H1 (cell line): Measurements from ENCODE around the gene LIPC. TPM values are rescaled to one million over a fixed set of nuclear protein-coding genes. Genes with fewer than 3 reads are reported as not detected.

Source experiments
- CTCF ChIA-PET: fragments of 300-600 bp; sonication (Branson Sonifier 250); formaldehyde crosslinking; loops from one replicate; lab custom pipeline; 2021; ENCODE audit not compliant: partially characterized antibody; lab: Charles Lee
- POLR2A ChIA-PET: fragments of 300-600 bp; sonication (Branson Sonifier 250); formaldehyde crosslinking; loops from one replicate; lab custom pipeline; 2021; ENCODE audit warnings: inconsistent platforms; ENCODE audit not compliant: partially characterized antibody; lab: Charles Lee
- DNase-seq, 2 experiments: peaks; one replicate each; pipeline versions ENCODE4 v3.0.0 to v3.0.0-alpha.2; 2010 to 2022; ENCODE audit warnings: low spot score in 2 of 2, low read depth in 1 of 2, mixed read lengths in 1 of 2
- FAIRE-seq: peaks from 2 replicates; lab custom pipeline; 2011; peaks lifted over from hg19 to GRCh38; lab: Jason Lieb, UNC
- H2AFZ ChIP-seq: 2 replicates; pipeline ENCODE4 v1.8.1; 2012; ENCODE audit warnings: low read length, inconsistent platforms
- H2AK5ac ChIP-seq: 2 replicates; pipeline ENCODE4 v1.6.1; 2013; ENCODE audit warnings: low read depth, low read length
- H2BK120ac ChIP-seq: replicated peaks from 2 replicates; pipeline ENCODE3; 2013; ENCODE audit warnings: low read depth, low read length, inconsistent platforms
- H2BK12ac ChIP-seq: 2 replicates; pipeline ENCODE4 v1.6.1; 2013; ENCODE audit warnings: low read depth, low read length
- H2BK15ac ChIP-seq: 2 replicates; pipeline ENCODE4 v1.6.1; 2013; ENCODE audit warnings: low read length
- H2BK20ac ChIP-seq: 2 replicates; pipeline ENCODE4 v1.6.1; 2013; ENCODE audit warnings: low read length
- H2BK5ac ChIP-seq: 2 replicates; pipeline ENCODE4 v1.6.1; 2013; ENCODE audit warnings: low read depth, low read length
- H3K14ac ChIP-seq: 2 replicates; pipeline ENCODE4 v1.6.1; 2013; ENCODE audit warnings: inconsistent platforms; ENCODE audit not compliant: insufficient read length
- H3K18ac ChIP-seq: 2 replicates; pipeline ENCODE4 v1.6.1; 2013; ENCODE audit warnings: low read length; ENCODE audit errors: extremely low read depth
- H3K23ac ChIP-seq: 2 replicates; pipeline ENCODE4 v1.6.1; 2013; ENCODE audit warnings: inconsistent platforms; ENCODE audit not compliant: insufficient read length
- H3K23me2 ChIP-seq: 2 replicates; pipeline ENCODE4 v1.6.1; 2013; ENCODE audit warnings: low read depth, low read length
- H3K27ac ChIP-seq: 2 replicates; pipeline ENCODE4 v1.6.1; 2011; ENCODE audit warnings: low read depth, low read length, inconsistent platforms
- H3K27me3 ChIP-seq, 4 experiments: replicated peaks in 1 of 4; 1 replicate in 1 of 4; 2 replicates in 3 of 4; pipeline versions ENCODE4 v1.6.1 to v1.8.1; 2011 to 2013; ENCODE audit warnings: low read length in 3 of 4, mild to moderate bottlenecking in 3 of 4, inconsistent platforms in 2 of 4, mixed read lengths in 2 of 4, moderate library complexity in 1 of 4; ENCODE audit not compliant: control insufficient read depth in 3 of 4, insufficient read depth in 3 of 4; ENCODE audit errors: extremely low read depth in 1 of 4
- H3K36me3 ChIP-seq, 4 experiments: 2 replicates each; pipeline versions ENCODE4 v1.6.1 to v1.8.1; 2011 to 2013; ENCODE audit warnings: mild to moderate bottlenecking in 4 of 4, low read length in 3 of 4, moderate library complexity in 2 of 4, control low read depth in 1 of 4, inconsistent platforms in 1 of 4; ENCODE audit not compliant: insufficient read depth in 4 of 4, control insufficient read depth in 2 of 4
- H3K4ac ChIP-seq: replicated peaks from 2 replicates; pipeline ENCODE3; 2013; ENCODE audit warnings: low read length, low read depth, mixed read lengths, inconsistent platforms; ENCODE audit not compliant: insufficient read length
- H3K4me1 ChIP-seq, 4 experiments: replicated peaks in 1 of 4; 1 replicate in 1 of 4; 2 replicates in 3 of 4; pipeline versions ENCODE4 v1.6.1 to v1.8.1; 2011 to 2013; ENCODE audit warnings: low read length in 3 of 4, inconsistent platforms in 2 of 4, mixed read lengths in 1 of 4; ENCODE audit not compliant: insufficient read depth in 4 of 4, control insufficient read depth in 3 of 4
- H3K4me2 ChIP-seq, 2 experiments: 2 replicates each; pipeline versions ENCODE4 v1.6.1 to v1.8.1; 2011 to 2013; ENCODE audit warnings: low read depth in 2 of 2, low read length in 2 of 2, control low read depth in 1 of 2, inconsistent platforms in 1 of 2, mild to moderate bottlenecking in 1 of 2; ENCODE audit not compliant: insufficient read depth in 1 of 2
- H3K4me3 ChIP-seq, 4 experiments: fragments of 200-600, 300-600 bp in 1 of 4; sonication (generic), shearing (Covaris generic), sonication (Bioruptor Twin) in 1 of 4; 2 replicates each; pipeline versions ENCODE4 v1.5.1 to v1.8.1; 2011 to 2016; ENCODE audit warnings: low read length in 4 of 4, low read depth in 3 of 4, control low read depth in 2 of 4, inconsistent platforms in 2 of 4, mild to moderate bottlenecking in 2 of 4, mixed read lengths in 1 of 4, moderate library complexity in 1 of 4; ENCODE audit not compliant: insufficient read depth in 2 of 4; ENCODE audit errors: extremely low read depth in 1 of 4
- H3K56ac ChIP-seq: replicated peaks from 2 replicates; pipeline ENCODE3; 2013; ENCODE audit warnings: low read depth, mild to moderate bottlenecking, mixed read lengths, low read length, inconsistent platforms; ENCODE audit not compliant: insufficient read length
- H3K79me1 ChIP-seq: 2 replicates; pipeline ENCODE4 v1.6.1; 2013; ENCODE audit warnings: low read depth, low read length, control low read depth
- H3K79me2 ChIP-seq, 2 experiments: 2 replicates each; pipeline versions ENCODE4 v1.6.1 to v1.8.1; 2012 to 2013; ENCODE audit warnings: low read length in 2 of 2, mild to moderate bottlenecking in 2 of 2, inconsistent platforms in 1 of 2; ENCODE audit not compliant: insufficient read depth in 2 of 2, control insufficient read depth in 1 of 2
- H3K9ac ChIP-seq, 4 experiments: replicated peaks in 1 of 4; 1 replicate in 1 of 4; 2 replicates in 3 of 4; pipeline versions ENCODE4 v1.6.1 to v1.8.1; 2011 to 2013; ENCODE audit warnings: low read depth in 3 of 4, low read length in 3 of 4, control low read depth in 2 of 4, mild to moderate bottlenecking in 2 of 4, moderate library complexity in 2 of 4, inconsistent platforms in 1 of 4; ENCODE audit errors: extremely low read depth in 1 of 4
- H3K9me3 ChIP-seq, 2 experiments: 2 replicates each; pipeline versions ENCODE4 v1.6.1 to v1.8.1; 2012 to 2013; ENCODE audit warnings: mild to moderate bottlenecking in 2 of 2, moderate library complexity in 2 of 2, control low read depth in 1 of 2, inconsistent platforms in 1 of 2, low read depth in 1 of 2, low read length in 1 of 2, mixed read lengths in 1 of 2; ENCODE audit not compliant: insufficient read depth in 2 of 2
- H4K20me1 ChIP-seq, 2 experiments: replicated peaks in 1 of 2; 2 replicates each; pipeline versions ENCODE3 to v1.8.1; 2011 to 2013; ENCODE audit warnings: inconsistent platforms in 2 of 2, low read length in 2 of 2, mild to moderate bottlenecking in 1 of 2; ENCODE audit not compliant: insufficient read depth in 2 of 2, control insufficient read depth in 1 of 2
- H4K5ac ChIP-seq: 2 replicates; pipeline ENCODE4 v1.6.1; 2013; ENCODE audit warnings: low read length, low read depth, mixed read lengths, inconsistent platforms; ENCODE audit not compliant: insufficient read length
- H4K8ac ChIP-seq: 2 replicates; pipeline ENCODE4 v1.8.0; 2013; ENCODE audit warnings: mild to moderate bottlenecking, moderate library complexity, low read length, inconsistent platforms; ENCODE audit not compliant: insufficient read depth; ENCODE audit errors: extremely low read depth
- H4K91ac ChIP-seq: replicated peaks from 2 replicates; pipeline ENCODE3; 2013; ENCODE audit warnings: low read length, mixed read lengths, inconsistent platforms; ENCODE audit not compliant: insufficient read length
- CBX5 ChIP-seq: fragments of 300-800, 300-1000 bp; sonication (generic); IDR thresholded peaks from 2 replicates; pipeline ENCODE4 v1.7.1; 2016; ENCODE audit warnings: antibody characterized with exemption, low read length, low read depth
- GABPA ChIP-seq: IDR thresholded peaks from 2 replicates; pipeline ENCODE4 v1.6.1; 2011; ENCODE audit warnings: mild to moderate bottlenecking, low read length, moderate library complexity, borderline replicate concordance; ENCODE audit not compliant: insufficient read depth
- NANOG ChIP-seq: IDR thresholded peaks from 2 replicates; pipeline ENCODE4 v1.6.1; 2011; ENCODE audit warnings: low read length, low read depth, mild to moderate bottlenecking, inconsistent platforms; ENCODE audit not compliant: insufficient read depth, poor library complexity, severe bottlenecking
- NRF1 ChIP-seq: IDR thresholded peaks from 2 replicates; pipeline ENCODE4 v1.6.1; 2011; ENCODE audit warnings: mild to moderate bottlenecking, low read depth, low read length, improper control_type of control experiment
- RAD21 ChIP-seq, 2 experiments: IDR thresholded peaks in 1 of 2; conservative IDR thresholded peaks in 1 of 2; 2 replicates each; pipeline ENCODE4 v1.6.1; 2011; ENCODE audit warnings: low read depth in 2 of 2, low read length in 2 of 2, improper control_type of control experiment in 1 of 2, inconsistent platforms in 1 of 2, mild to moderate bottlenecking in 1 of 2, moderate library complexity in 1 of 2
- SP1 ChIP-seq: IDR thresholded peaks from 2 replicates; pipeline ENCODE4 v1.6.1; 2011; ENCODE audit warnings: low read depth, low read length
- ZNF274 ChIP-seq: IDR thresholded peaks from 2 replicates; pipeline ENCODE4 v1.7.0; 2012; ENCODE audit warnings: low read length, borderline replicate concordance; ENCODE audit errors: extremely low read depth
- WGBS, 2 experiments: shearing (Covaris generic) in 1 of 2; methylation state at CpG; one replicate each; pipeline versions ENCODE4 v1.1.6 to v1.1.7; 2013 to 2015; ENCODE audit warnings: low lambda C conversion rate in 2 of 2, mixed read lengths in 2 of 2, inconsistent platforms in 1 of 2, low coverage in 1 of 2, missing lambda C conversion rate in 1 of 2; ENCODE audit not compliant: insufficient replicate concordance in 2 of 2, insufficient coverage in 1 of 2, insufficient read length in 1 of 2; ENCODE audit errors: extremely low coverage in 1 of 2, missing lambda C conversion rate in 1 of 2; 5-methylcytosine and 5-hydroxymethylcytosine counted together
- polyA plus RNA-seq, 7 experiments: library from polyadenylated mRNA; depleted of rRNA in 3 of 7; stranded (reverse) in 5 of 7; unstranded in 2 of 7; fragments of >200 nt in 5 of 7; fragments of 200-250 nt in 2 of 7; gene quantifications; 1 replicate in 5 of 7; 2 replicates in 1 of 7; 4 replicates in 1 of 7; pipeline versions ENCODE4 v1.2.1 to v1.2.3, GENCODE V29; 2011 to 2013; ENCODE audit warnings: missing spikeins in 2 of 7, mixed read lengths in 2 of 7
- total RNA-seq: library from RNA; stranded (reverse); fragmentation: NEBNext Ultra II Directional; extraction: Animal tissue kit (Norgen Biotek cat#: 25700); gene quantifications from 2 replicates; pipeline ENCODE4 v1.2.1, GENCODE V29; 2021
- TF ChIP-seq, protein P1 (sequence below): IDR thresholded peaks from 2 replicates; pipeline ENCODE4 v1.6.1; 2011; ENCODE audit warnings: low read depth, mild to moderate bottlenecking, low read length; ENCODE audit not compliant: insufficient read depth
- TF ChIP-seq, protein P2 (sequence below), 3 experiments: IDR thresholded peaks; 1 replicate in 2 of 3; 2 replicates in 1 of 3; pipeline versions ENCODE4 v1.5.1 to v1.6.1; 2011; ENCODE audit warnings: low read length in 3 of 3, mild to moderate bottlenecking in 3 of 3, inconsistent platforms in 2 of 3, low read depth in 1 of 3, moderate library complexity in 1 of 3; ENCODE audit not compliant: insufficient read depth in 1 of 3; ENCODE audit errors: control extremely low read depth in 1 of 3

LIPC gene
- total and polyA plus RNA-seq, 2 of the 8 experiments (the other 6 are each of a cell fraction or from before 2014, with no cell fraction given) = not detected

DNA sequence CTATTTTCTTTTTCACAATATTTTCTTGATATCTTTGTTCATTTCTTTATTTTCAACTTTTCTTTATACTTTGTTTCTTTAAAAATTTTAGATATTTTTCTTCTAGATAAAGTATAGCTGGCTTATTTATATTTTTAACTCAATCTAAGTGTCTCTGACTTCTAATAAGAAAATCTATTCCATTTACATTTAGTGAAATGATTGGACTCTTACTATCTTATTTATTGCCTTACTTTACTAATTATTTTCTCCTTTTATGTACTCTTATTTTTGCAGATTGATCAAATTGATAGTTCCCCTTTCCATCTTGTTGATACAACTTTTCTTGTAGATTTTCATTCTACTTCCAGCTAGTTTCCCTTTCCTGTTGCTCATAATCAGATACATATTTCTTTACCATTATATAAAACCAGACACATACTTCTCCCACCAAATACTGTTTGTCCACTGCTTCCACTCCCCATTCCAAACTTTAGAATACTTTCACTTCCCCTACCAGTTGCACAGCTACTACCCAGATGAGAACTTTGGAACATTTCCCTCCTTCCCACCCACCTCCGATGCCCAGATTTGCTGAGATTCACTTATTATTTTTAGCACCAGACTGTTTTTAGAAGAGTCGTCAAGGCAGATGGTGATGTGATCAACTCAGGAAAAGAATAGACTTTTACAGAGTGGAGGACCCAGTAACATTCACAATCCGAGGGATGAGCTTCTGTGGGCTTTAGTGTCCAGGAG lies 151.5 kb downstream of the LIPC start:
- H3K36me3 ChIP-seq = no peaks in the 10 kb centered on the region
- no peak overlapping the region for H3K23ac ChIP-seq
- no peak overlapping the region for H3K56ac ChIP-seq
- CTCF ChIA-PET = interaction anchor here (0.6 to 1.2 kb wide), 3 partner anchors 10 to 177 kb away, joined by 4 read pairs; no protein-coding TSS in a partner anchor
- no peaks in the 10 kb centered on the region for H3K79me2 ChIP-seq
- DNase-seq = no peak
- H4K8ac ChIP-seq = no peak overlapping the region
- no peak overlapping the region for H3K4me2 ChIP-seq
- POLR2A ChIA-PET = no interaction called here
- H3K9ac ChIP-seq = no peak overlapping the region
- no peaks in the 10 kb centered on the region for H3K4me1 ChIP-seq
- H3K27ac ChIP-seq = no peak overlapping the region
- no peak overlapping the region for H2BK5ac ChIP-seq
- 92% methylated on average over 3 of the region's 3 CpGs; no CpG with 5 or more reads in 1 of the 2 experiments for WGBS, 2 experiments
- no peak overlapping the region for H3K4me3 ChIP-seq
- no peaks in the 10 kb centered on the region for H3K27me3 ChIP-seq
- H3K4ac ChIP-seq = no peak overlapping the region
- no peak overlapping the region for H3K14ac ChIP-seq
- TF ChIP-seq SP1 (no peak), NRF1 (no peak), ZNF274 (no peak), GABPA (no peak), RAD21 (IDR thresholded peaks at IDR 0.05 in 1 of 2, conservative IDR thresholded peaks at IDR 0.05 in 1 of 2; ENCODE audit: low read depth in 2 of 2, low read length in 2 of 2) (no peak), NANOG (no peak), CBX5 (no peak)
- TF ChIP-seq, protein P1, sequence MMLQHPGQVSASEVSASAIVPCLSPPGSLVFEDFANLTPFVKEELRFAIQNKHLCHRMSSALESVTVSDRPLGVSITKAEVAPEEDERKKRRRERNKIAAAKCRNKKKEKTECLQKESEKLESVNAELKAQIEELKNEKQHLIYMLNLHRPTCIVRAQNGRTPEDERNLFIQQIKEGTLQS = no peak
- TF ChIP-seq, protein P2, sequence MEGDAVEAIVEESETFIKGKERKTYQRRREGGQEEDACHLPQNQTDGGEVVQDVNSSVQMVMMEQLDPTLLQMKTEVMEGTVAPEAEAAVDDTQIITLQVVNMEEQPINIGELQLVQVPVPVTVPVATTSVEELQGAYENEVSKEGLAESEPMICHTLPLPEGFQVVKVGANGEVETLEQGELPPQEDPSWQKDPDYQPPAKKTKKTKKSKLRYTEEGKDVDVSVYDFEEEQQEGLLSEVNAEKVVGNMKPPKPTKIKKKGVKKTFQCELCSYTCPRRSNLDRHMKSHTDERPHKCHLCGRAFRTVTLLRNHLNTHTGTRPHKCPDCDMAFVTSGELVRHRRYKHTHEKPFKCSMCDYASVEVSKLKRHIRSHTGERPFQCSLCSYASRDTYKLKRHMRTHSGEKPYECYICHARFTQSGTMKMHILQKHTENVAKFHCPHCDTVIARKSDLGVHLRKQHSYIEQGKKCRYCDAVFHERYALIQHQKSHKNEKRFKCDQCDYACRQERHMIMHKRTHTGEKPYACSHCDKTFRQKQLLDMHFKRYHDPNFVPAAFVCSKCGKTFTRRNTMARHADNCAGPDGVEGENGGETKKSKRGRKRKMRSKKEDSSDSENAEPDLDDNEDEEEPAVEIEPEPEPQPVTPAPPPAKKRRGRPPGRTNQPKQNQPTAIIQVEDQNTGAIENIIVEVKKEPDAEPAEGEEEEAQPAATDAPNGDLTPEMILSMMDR (IDR thresholded peaks at IDR 0.05; ENCODE audit: control extremely low read depth in 1 of 3, insufficient read depth in 1 of 3, low read depth in 1 of 3, low read length in 3 of 3) = no peak
- no peaks in the 10 kb centered on the region for H4K20me1 ChIP-seq
- no peak overlapping the region for H2BK12ac ChIP-seq
- no peak overlapping the region for H2BK20ac ChIP-seq
- no peak overlapping the region for H2BK120ac ChIP-seq
- H3K18ac ChIP-seq = no peak overlapping the region
- no peak overlapping the region for H2AK5ac ChIP-seq
- no peak overlapping the region for H4K91ac ChIP-seq
- H3K23me2 ChIP-seq = no peaks in the 10 kb centered on the region
- no peak overlapping the region for H4K5ac ChIP-seq
- FAIRE-seq = no peak
- H2BK15ac ChIP-seq = no peak overlapping the region
- peaks cover 0 to 2% of the 10 kb centered on the region in 2 experiments; a peak in 1 of 4 replicates for H3K9me3 ChIP-seq
- H3K79me1 ChIP-seq = no peaks in the 10 kb centered on the region
- H2AFZ ChIP-seq = no peak overlapping the region
